Stimulated activated CD4-positive, alpha-beta T cell treated with anti-CD3 and anti-CD28 coated beads, TNF-alpha, amount 100 ng/mL, for 4 hours (primary cell): ENCODE data around the gene SYNE2.
"Not testable (repeated sequence)": the region's sequence is repeated elsewhere in the genome, so short reads cannot be mapped to it uniquely, and the experiment has no call there.

Experiments
- DNase-seq, 3 experiments: peaks; one replicate each; pipeline ENCODE4 v3.0.0-alpha.2; 2020; ENCODE audit warnings: low read depth in 3 of 3

Gene SYNE2

GRCh38 chr14:64012720-64013119 is 159.9 kb downstream of the SYNE2 start:
- DNase-seq = no peak

DNA sequence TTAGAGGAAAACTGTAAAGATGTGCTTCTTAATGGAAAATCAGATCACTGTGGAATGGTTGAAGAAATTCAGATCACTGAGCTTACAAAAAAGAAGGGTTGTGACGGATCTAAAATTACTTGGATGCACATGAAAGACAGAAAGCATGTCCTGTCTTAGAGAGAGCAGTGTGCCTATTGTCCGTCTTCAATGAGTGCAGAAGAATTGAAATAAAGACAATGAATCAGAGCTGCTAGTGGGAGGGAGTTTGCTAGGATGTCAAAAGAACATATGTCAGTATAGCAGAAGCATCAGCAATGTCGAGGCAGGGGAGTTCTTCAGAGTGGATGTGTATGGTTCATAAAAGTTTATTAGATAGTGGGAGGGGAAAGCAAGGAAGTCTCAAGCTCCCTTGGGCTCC is 172.7 kb downstream of the SYNE2 start:
- no peak for DNase-seq

- DNase-seq = no peak
Measured at GRCh38 chr14:64026600-64026999, 173.8 kb downstream of the SYNE2 start.

GRCh38 chr14:64035143-64035542 is 182.3 kb downstream of the SYNE2 start:
- DNase-seq = no peak

GRCh38 chr14:64037869-64038745 is 185.3 kb downstream of the SYNE2 start:
- not testable (repeated sequence) for DNase-seq

DNA sequence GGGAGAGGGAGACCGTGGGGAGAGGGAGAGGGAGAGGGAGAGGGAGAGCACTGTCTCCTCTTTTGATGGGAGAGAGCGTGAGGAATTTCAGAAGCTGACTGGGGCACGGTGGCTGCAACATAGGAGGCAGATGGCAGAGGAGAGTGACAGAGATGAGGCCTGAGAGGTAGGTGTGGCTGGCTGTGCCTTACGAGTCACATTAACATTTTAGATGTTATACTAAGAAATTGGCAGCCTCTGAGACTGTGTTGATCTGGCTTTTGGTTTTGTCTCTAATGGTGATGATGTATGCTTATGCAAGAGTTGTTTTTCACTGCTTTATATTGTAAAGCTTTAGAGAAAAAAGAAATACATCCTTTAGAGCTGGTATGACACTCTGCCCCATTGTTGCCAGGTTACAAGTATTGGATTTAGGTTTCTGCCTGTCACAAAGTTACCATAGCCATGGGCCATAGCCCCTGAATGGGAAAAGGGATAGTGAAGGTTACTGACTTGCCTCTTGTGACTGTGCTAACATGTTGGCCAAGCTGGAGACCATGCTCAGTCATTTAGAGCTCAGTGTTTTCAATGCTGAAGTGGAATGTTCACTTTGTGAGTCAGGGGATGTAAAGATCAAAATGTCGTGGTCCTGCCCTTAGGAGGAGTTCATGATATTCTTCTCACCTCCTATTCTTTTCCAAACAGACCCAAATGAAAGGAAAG is 186.2 kb downstream of the SYNE2 start:
- no peak for DNase-seq

- no peak for DNase-seq
Measured at GRCh38 chr14:64040044-64040443, 187.2 kb downstream of the SYNE2 start.

DNA sequence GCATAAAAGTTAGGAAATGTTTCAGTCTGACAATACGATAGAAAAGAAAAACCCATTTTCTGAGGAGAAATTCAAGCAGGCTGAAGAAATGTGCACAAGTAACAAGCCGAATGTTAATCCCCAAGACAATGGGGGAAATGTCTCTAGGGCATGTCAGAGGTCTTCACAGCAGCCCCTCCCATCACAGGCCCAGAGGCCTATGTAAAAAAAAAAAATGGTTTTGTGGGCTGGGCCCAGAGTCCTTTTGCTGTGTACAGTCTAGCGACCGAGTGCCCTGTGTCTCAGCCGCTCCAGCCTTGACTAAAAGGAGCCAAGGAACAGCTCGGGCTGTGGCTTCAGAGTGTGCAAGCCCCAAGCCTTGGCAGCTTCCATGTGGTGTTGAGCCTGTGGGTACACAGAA is 190.5 kb downstream of the SYNE2 start:
- not testable (repeated sequence) for DNase-seq

DNA sequence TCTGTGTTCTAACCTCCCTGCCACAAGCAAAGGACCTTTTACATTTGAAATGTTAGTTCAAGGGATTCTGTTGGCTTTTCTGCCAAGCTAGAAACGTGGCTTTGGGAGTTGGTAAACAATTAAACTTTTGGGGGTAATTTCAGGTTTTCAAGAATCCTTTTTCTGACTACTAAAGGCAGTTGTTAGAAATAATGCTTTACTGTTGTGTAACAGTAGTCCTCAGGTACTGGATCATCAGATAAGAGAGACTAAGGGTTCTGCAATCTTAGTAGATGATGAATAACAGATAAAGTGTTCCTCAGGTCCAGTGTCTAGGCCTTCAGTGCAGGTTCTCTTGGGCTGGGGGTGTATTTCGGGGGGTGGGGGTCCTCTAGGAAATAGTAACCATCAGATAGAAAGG is 192.3 kb downstream of the SYNE2 start:
- DNase-seq = no peak

DNA sequence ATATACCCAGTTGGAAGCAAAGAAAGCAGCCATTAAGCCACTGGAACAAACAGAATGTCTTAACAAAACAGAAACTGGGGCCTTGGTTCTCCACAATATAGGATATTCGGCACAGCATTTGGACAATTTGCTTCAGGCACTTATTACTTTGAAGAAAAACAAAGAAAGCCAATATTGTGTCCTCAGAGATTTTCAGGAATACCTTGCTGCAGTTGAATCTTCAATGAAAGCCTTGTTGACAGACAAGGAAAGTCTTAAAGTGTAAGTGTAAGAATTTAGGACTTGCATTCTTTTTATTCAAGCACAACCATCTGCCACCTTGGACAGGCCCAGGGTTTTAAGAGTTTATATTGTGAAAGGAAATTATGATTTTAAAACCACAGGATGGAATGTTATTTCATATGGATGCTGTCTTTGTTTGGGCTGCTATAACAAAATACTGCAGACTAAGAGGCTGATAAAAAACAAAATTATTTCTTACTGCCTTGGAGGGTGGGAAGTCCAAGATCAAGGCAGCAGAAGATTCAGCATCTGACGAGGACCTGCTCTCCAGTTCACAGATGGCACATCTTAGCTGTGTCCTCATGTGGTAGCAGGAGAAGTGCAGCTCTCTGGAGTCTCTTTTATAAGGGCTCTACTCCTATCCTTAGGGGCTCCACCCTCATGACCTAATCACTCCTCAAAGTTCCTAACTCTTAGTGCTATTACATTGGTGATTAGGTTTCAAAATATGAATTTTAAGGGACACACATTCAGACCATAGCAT is 197.0 kb downstream of the SYNE2 start:
- DNase-seq = no peak

DNA sequence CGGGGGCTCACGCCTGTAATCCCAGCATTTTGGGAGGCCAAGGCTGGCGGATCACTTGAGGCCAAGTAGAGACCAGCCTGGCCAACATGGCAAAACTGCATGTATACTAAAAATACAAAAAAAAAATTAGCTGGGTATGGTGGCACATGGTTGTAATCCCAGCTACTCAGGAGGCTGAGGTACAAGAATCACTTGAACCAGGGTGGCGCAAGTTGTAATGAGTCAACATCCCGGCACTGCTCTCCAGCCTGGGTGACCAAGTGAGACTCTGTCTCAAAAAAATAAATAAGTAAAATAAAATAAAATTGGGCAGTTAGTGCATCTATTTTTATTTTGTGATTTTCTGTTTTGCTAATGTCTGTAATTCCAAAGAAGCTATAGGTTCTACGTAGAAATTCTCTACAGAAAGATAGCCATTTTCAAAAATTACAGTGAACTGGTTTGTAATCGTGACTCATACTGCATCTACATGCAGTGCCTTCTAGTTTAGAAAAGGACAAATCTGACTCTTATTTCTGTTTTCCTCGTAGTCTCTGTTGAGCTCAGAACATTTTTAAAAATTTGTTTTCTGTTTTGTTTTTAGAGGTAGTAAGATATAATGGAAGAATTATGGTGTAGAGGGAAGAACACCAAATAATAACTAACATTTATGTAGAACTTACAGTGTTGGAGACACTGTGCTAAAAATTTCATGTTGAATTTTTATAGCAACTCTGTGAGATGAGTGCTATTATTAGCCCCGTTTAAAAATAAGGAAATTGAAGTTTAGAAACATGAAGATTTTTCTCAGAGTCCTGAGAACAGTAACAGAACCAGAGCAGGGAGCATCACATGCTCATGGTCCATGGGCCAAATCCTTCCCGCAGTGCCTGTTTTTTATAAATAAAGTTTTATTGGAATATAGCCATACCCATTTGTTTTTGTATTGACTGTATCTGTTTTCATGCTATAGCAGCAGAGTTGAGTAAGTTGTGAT is 201.2 kb downstream of the SYNE2 start:
- no peak for DNase-seq

- no peak for DNase-seq
Measured at GRCh38 chr14:64059454-64060198, 206.8 kb downstream of the SYNE2 start.

DNA sequence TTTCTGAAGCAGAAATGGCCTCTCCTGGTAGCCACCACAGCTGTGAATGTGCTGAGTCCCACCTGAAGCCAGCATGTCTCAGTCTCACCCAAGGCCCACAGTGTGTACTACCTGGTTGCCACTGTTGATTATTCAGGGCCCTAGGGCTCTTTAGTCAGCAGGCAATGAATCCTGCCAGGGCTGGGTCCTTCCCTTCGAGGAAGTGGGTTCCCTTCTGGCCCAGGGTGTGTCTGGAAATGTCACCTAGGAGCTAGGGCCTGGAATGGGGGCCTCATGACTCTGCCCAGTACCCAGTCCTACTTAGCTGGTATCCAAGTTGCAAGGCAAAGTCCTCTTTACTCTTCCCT is 207.4 kb downstream of the SYNE2 start:
- no peak for DNase-seq

GRCh38 chr14:64060648-64061096 is 207.9 kb downstream of the SYNE2 start:
- DNase-seq = no peak

- no peak for DNase-seq
Measured at GRCh38 chr14:64061115-64061514, 208.3 kb downstream of the SYNE2 start.

DNA sequence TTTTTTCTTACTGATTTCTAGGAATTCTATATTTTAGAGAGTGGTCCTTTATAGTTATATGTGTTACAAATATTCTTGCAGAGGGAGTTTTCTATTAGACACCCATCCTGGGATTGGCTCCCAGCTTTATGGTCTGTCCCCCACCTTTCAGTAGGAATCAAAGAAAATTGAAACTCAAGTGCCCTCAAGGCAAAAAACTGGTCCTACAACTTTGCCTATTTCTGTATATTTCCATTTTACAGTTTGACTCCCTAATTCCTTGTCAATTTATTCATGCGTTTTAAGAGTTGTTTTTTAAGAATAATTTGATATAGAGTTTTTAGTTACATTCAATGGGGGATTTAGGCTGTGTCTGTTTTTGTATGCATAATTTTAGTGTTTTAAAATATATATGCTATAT is 208.9 kb downstream of the SYNE2 start:
- DNase-seq = no peak

DNA sequence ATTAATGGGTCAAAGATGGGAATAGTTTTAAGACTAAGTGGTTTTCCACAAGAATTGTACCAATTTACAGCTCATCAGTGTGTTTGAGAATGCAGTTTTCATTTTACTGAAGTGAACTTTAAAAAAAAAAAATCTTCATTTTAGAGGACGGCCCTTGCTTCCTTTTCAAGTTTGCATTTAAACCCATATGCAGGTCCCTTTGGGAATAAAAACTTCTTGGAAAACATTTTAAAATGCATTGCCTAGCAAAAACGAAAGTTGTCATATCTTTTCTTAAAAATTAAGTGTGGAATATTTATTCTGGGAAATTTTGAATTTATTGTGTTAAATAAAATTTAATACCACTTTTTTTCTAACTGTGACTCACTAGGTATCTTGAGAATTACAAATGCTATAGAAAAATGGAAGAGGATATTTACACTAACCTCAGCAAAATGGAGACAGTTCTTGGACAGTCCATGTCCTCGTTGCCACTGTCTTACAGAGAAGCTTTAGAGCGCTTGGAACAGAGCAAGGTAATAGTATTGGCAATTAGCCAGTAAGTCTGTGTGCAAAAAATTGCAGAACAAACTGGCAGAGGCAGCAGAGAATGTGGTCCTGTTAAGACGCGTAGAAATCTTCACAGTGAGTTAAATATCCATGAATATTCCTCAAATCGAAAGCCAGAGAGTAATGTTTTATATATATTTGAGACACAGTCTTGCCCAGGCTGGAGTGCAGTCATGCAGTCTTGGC is 209.7 kb downstream of the SYNE2 start:
- no peak for DNase-seq

GRCh38 chr14:64064447-64064846 is 211.6 kb downstream of the SYNE2 start:
- no peak for DNase-seq

DNA sequence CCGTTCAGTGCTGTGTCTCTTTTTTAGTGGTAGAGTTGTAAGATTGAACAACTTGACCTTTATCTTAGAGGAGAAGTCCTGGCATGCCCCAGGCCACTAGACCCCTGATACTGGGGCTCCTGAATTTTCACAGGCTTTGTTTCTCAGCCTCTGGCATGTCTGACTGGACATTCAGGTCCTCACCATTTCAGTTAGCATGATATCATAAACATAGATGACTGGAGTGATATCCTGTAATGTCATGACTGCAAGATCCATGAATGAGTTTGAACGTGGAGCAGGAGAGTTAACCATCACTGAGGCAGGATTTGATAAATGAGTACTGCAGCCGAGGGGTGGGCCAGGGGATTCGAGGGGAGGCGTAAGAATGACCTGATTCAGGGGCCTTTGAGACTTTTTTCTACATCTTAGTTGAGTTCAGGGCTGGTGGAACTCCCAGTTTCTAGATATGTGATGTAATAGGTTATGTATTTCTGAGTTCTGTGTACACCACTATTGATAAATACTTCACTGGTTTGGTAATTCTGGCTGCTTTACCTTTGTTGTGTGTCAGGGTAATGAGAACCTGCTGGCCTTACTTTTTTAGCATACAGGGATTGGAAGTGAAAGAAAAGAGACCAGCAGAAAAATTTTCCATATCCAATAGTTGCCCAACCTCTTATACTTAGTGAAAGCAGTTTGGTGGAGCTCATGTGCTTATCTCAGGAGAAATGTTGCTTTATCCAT is 217.0 kb downstream of the SYNE2 start:
- no peak for DNase-seq
